GM21367 (cell line): ENCODE measurements around the gene TFDP2.
"Not testable (repeated sequence)": the region's sequence is repeated elsewhere in the genome, so short reads cannot be mapped to it uniquely, and the experiment has no call there.

Source experiments
- ATAC-seq: cut with Tn5 transposase; IDR thresholded peaks from one replicate; pipeline ENCODE4 v1.9.1; 2021; ENCODE audit not compliant: unreplicated experiment

TFDP2 gene

DNA sequence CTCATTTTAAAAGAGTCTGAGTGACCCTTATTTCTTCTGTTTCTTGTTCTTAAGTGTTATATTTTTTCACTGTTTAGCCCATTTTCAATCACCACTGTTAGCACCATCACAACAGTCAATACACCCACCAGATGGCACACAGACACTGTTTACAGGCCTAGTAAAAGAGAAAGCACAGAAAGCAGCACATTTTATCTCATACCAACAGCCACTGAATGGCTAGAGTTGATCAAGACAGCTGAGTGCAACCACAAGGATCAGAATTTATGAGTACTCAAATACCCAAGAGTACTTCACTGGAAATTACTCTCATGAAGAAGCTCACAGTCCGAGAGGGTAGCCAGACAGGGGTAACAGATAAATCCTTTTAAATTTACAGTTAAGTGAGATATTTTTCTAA, 127.0 kb downstream of the TFDP2 start:
- ATAC-seq, result peak; percentile 75

DNA sequence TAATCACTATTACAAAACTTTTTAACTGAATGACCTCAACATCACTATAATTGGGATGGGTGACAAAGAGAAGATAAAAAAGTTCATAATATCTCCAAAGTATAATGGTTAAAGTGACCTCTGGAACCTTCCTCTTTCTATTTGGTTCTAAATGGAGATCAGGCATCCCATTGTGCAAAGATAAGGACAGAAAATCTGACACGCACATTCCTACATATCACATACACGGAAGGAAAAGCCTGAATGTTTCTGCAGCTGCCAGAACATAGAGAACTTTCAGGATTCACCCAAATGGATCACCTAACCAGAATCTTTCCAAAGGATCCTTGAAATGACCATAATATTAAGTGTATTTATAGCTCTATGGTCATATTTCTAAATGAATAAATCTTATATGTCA, 128.2 kb downstream of the TFDP2 start:
- no peak for ATAC-seq

DNA sequence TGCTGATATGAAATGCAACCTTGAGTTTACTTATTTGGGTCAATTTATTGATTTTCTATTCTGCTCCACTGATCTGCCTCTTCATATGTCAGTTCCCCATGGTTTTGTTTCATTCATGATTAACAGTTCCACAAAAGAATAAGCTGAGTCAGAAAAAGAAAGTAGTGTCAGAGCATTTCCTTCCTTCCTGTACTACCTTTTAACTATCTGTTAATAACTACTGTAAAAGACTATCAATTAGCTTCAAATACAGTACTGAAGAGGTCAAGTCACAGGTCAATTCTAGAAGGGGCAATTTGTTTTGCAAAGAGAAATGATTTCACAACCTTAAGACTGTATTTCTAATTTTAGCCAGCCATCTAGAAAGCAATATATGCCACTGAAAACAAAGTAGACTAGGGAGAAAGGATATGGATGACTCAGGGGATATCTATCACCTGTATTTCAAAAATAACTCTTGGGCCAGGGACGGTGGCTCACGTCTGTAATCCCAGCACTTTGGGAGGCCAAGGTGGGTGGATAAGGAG, 129.5 kb downstream of the TFDP2 start:
- peak; percentile 56 for ATAC-seq

DNA sequence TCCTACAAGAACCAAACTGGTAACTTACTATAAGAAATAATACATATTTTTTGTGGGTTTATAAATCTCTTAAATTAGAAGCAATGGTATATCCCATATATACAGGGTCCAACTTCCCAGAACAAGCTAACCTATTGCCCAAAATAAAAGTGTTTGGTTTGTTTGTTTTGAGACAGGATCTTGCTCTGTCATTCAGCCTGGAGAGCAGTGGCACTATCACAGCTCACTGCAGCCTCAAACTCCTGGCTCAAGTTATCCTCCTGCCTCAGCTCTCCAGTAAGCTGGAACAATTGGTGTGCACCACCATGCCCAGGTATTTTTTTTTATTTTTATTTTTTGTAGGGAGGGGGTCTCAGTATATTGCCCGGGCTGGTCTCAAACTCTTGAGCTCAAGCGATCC, 135.4 kb downstream of the TFDP2 start:
- no peak for ATAC-seq

DNA sequence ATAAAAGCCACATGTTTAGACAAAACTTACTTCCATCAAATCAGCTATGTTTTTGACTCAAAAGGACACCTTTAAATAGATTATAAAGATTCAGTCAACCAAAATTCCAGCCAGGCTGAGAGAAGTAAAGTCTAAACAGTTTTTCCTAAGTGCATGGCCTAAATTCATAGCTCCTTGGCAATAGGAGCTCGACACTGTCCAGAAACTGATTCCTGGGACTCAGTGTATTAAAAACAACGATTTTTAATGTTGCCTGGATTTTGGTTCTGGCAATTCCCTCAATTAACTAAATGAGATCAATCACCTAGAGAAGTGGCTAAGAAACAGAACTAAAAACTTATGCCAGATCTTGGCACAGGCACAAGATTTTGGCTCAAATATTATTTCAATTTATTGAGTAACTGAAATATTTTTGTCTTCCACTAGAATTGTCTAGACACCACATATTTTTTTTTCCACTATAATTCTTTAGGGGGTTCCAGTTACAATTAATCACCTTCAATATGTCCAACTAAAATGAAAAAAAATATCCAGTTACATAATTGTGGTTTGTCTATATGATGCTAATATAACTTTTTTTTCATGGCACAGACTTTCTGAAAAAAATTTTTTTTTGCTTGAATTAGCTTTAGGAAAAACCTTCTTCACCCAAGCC, 135.9 kb downstream of the TFDP2 start:
- ATAC-seq, result no peak

DNA sequence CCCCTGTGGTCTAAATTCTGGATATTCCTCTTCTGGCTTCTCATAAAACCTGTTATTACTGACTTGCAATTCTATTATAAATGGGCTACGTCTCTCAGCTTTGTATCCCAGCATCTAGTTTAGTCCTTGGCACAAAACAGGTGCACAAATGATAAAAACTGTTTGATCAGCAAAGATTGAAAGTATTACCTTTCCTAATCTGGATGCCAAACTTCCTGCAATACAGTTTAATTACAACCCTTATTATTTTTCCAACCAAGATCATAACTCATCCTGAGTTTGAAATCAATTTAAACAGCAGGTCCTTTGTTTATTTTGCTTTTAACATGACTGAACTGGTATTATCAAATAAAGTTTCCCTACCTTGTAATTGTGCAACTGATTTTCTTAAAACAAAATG, 140.3 kb downstream of the TFDP2 start:
- ATAC-seq, result no peak

DNA sequence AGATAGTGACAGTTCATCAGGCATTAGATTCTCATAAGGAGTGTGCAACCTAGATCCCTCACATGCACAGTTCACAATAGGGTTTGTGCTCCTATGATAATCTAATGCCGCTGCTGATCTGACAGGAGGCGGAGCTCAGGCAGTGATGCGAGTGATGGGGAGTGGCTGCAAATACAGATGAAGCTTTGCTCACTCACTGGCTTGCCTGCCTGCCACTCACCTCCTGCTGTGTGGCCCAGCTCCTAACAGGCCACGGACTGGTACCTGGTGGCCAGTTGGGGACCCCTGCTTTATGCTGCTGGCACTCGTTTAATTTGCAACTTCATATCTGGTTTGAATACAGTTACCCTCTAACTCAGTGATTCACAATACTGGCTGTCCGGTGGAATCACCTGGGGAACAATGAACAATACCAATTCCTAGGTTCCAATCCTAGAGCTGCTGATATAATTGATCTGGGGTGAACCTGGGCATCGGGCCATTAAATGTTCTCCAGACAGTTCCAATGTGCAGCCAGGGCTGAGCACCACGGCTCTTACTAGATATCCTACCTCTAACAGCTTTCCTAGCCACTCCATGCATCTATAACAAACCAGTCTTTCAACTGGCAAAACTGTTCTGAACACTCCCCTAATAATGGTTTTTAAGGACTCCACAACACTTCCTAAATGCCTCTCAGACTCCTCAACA, 141.5 kb downstream of the TFDP2 start:
- ATAC-seq, result no peak

DNA sequence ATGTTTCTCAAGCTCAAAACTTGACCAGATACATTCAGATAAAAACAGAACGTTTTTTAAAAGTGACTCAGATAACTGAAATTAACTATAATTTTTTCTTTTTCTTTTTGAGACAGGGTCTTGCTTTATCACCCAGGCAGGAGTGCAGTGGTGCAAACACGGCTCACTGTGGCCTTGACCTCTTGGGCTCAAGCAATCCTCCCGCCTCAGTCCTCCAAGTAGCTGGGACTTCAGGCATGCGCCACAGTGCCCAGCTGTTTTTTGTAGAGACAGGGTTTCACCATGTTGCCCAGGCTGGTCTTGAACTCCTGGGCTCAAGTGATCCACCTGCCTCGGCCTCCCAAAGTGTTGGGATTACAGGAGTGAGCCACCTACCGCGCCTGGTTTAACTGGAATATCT, 144.4 kb downstream of the TFDP2 start:
- not testable (repeated sequence) for ATAC-seq

DNA sequence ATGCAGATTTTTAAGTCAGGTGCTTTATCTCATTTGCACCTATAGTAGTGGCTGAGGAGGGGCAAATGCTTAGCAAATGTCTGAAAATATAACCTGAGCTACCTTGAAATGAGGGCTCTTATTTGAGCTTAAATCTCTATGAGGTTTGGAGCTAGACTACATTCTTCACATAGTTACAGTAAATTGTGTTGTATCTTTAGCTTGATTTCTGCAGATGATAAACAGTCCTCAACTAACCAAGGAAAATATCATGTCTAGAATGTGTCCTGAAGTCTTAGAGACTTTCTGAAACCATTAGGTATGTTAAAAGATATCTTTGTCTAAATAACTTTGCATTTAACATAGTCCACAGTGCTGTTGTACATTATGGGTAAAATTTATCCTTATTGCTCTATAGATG, 145.3 kb downstream of the TFDP2 start:
- no peak for ATAC-seq

DNA sequence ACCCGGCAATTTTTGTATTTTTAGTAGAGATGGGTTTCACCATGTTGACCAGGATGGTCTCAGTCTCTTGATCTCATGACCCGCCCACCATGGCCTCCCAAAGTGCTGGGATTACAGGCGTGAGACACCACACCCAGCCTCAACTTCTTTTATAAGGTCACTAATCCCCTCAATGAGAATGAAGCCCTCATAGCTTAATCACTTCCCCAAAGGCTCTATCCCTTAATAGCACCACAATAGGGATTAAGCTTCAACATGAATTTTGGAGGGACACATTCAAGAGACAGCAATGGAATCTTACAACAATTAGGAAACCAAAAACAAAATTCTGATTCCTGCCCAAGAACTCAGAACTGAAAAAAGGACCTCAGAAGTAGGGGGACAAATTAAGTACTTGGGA, 146.1 kb downstream of the TFDP2 start:
- ATAC-seq, result no peak

DNA sequence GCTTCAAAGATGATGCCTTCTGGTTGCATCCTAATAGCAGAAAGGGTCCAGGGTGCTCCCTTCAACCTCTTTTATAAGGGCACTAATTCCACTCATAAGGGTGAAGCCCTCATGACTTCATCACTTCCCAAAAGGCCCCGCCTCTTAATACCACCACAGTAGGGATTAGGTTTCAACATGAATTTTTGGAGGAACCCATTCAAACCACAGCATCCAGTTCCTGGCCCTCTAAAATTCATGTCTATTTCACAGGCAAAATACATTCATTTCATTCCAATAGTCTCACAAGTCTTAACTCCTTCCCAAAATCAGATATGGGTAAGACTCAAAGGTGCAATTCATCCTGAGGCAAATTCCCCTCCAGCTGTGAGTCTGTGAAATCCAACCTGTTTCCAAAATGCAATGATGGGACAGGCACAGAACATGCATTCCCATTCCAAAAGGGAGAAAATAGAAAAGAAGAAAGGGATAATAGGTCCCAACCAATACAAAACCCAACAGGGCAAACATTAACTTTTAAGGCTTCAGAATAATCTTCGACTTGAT, 148.9 kb downstream of the TFDP2 start:
- no peak for ATAC-seq

DNA sequence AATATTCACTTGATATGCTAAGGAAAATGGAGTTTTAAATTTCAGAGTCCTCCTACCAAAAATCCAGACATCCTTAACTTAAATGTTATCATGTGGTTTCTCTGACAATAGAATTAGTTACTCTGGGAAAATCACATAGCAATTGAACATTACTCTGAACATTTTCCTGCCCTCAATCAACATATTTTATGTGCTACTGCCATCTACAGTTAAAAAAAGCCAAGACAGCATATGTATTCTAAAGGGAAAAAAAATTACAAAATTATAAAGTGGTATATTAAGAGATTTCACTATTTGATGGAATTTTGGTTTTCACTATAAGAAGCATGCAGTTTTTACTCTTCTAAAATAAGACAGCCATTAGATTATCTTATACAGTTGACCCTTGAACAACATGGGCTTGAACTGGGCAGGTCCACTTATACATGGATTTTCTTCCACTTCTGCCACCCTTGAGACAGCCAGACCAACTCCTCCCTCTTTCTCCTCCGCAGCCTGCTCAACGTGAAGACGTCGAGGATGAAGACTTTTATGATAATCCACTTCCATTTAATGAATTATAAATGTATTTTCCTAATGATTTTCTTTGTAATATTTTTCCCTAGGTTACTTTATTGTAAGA, 150.6 kb downstream of the TFDP2 start:
- ATAC-seq, result no peak

DNA sequence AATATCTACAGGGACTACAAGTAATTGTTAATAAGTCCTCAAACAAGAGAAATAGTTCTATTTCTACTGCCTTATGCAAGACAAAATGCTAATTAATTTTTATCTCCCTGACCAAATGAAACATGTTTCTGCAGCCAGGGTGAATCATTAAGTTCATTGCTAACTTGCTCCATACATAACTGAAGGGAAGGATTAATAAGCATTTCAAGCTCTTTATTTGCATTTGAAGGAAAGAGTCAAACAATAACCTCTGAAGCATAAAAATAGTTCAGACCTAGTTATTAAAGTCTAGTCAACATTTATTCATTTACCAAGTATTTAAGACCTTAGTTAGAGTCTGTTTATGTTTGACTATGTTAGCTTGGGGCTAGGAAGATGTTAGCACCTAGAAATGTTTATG, 152.9 kb downstream of the TFDP2 start:
- ATAC-seq, result no peak

DNA sequence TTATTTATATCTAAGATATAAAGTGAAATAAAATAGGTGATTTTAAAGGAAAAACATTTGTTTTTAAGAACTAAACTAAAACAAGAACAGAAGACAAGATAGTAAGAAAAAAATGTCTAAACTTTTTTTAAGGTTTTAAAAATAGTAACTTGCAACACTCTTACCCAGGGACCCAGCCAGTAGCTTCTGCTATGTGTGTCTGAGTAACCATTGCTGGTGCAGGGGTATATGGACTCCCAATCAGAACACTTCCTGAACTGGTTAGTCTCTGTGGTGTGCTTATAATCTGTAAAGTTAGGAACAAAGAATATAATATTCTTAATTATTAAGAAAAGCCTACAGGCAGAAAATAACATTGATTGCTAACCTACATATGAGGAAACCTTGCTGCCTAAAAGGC, 154.5 kb downstream of the TFDP2 start:
- no peak for ATAC-seq

DNA sequence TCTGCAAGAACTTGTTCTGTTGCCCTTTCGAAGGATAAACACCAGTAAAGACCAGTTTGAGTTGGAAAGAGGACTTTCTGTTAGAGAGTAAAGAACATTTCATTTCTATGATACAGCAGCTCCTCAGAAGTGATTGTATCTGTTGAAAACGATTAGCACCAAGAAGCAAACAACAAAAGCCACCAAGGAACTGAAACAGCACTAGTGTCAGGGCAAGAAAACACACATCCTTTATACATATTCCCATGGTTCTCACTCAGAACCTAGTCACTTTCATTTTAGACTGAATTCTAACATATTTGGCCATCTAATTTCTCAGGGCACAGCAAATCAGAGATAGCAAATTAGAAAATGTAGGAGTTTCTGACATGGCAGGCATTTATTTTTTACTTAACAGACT, 156.8 kb downstream of the TFDP2 start:
- ATAC-seq, result peak; percentile 58

DNA sequence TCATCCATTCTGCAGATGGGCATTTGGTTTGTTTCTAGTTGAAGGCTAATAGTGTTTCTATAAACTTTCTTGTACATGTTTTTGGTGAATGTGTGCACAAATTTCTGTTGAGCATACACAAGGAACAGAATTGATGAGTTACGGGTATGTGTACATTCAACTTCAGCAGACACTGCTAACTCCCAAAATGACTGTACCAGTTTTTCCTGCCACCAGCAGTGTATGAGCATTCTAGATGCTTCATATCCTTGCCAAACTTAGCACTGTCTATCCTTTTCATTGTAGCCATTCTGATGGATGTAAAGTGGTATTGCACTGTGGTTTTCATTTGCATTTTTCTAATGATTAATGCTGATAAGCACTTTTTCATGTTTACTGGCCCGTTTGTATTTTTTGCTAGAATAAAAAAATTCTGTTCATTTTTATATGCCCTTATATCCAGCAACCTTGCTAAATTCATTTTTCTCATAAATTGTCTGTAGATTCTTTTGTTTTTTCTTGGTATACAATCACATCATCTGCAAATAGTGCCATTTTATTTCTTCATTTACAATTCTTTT, 162.7 kb downstream of the TFDP2 start:
- ATAC-seq, result no peak

DNA sequence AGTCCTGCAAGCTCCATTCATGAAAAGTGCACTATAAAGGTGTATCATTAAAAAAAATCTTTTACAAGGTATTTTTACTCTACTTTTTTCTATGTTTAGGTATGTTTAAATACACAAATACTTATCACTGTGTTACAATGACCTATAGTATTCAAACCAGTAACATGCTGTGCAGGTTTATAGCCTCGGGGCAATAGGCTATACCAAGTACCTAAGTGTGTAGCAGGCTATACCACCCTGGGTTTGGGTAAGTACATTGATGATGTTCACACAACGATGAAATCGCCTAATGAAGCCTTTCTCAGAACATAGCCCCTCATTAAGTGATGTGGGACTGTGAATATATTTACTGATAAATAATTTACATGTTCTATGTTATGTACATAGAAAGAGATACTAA, 168.3 kb downstream of the TFDP2 start:
- no peak for ATAC-seq

DNA sequence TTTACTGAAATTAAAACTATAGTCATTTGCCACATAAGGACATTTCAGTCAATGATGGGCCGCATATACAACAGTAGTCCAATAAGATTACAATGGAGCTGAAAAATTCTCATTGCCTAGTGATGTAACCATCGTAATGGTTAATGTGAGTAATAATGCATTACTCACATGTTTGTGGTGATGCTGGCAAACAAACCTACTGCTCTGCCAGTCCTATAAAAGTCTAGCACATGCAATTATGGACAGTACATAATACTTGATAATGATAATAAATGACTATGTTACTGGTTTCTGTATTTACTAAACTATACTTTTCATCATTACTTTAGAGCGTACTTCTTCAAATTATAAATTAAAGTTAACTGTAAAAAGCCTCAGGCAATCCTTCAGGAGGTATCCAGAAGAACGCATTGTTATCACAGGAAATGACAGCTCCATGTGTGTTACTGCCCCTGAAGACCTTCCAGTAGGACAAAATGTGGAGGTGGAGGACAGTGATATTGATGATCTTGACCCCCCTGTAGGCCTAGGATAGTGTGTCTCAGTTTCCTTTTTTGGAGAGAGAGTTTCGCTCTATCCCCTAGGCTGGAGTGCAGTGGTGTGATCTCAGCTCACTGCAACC, 170.2 kb downstream of the TFDP2 start:
- ATAC-seq, result no peak

DNA sequence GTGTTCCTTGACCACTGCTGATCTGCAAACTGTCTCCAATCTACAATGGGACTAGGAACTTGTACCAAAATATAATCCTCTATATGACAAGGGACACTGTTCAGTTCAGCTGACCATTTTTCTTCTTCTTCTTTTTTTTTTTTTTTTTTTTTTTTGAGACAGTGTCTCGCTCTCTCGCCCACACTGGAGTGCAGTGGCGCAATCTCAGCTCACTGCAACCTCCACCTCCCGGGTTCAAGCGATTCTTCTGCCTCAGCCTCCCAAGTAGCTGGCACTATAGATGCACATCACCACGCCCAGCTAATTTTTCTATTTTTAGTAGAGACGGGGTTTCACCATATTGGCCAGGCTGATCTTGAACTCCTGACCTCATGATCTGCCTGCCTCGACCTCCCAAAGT, 174.6 kb downstream of the TFDP2 start:
- ATAC-seq, result not testable (repeated sequence)

DNA sequence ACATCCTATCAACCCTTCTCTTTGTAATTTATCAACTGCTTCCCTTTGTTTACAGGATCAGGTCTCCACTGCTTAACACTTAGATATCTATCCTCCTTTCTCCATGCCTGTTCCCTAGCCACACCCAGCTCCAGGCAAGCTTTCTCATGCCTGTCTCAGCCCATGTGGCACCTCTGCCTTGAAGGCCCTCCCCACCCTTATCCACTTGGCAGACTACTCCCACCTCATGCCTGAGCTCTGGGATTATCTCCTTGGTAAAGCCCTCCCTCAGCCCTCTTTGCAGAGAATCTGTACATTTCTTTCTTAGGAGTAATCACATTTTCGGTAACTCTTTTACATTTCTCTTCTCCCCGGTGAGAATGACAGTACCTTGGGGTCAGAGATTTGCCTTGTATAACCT, 176.9 kb downstream of the TFDP2 start:
- ATAC-seq, result no peak

DNA sequence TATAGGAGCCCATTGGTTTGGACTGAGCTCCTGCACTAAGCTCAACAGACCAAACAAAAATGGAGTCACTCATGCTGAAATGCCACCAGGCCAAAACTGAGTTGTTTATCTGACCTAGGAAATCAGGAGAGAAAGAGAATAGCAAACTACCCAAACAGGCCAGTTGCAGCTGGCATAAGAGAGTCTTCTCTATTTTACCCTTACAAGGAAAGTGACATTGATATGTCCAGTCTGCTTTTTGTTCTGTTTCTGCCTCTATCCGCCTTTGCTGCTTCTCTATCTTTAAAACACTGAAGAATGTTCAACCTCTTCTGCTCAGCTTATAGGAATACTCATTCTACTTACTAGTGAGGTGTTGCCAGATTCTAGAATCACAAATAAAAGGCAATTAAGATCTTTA, 177.8 kb downstream of the TFDP2 start:
- ATAC-seq, result no peak
